ENCODE data around the gene TDRD5. TPM values are rescaled to one million over a fixed set of nuclear protein-coding genes. Genes with fewer than 3 reads are reported as not detected.
A peak's percentile ranks its signal among the peaks of the same experiment; 100 is the strongest.

The TDRD5 gene
- total RNA-seq, 1 experiment from 2014 or later: not detected

DNA sequence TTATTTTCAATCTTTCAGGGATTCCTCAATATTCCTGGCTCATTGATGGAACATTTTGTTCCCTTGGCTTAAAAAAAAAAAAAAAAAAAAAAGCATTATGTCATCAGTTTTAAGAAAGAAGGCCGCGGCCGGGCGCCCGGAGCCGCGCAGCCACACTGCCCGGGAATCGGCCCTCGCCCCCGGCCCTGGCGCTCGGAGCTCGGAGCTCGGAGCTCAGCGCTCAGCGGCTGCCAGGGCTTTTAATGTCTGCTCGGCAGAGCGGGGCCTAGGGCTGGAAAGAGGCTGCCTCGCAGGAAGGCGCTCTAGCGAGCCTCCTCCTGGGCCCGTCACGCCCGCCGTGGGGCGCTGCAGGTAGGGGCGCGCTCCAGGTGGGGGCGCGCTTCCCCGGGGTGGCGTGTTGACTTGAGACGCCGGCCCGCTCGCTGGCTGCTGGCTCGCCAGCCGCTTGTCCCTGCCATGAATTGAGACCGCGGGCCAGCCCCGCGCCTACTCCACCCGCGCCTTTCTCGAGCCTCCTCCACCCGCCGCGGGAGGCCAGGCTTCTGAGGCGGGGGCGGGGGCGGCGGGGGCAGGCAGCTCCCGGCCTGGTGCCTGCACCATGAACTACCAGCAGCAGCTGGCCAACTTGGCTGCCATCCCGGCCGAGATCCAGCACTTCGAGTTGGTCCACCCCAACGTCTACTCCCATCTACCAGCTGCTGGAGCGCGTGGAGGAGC is 5.4 kb upstream of the TDRD5 start:
- Histone ChIP-seq H3K4me1 (replicated peaks) (no peaks in the 10 kb centered on the region), H3K27ac (no peak overlapping the region), H3K27me3 (replicated peaks) (peaks cover 35% of the 10 kb centered on the region), H3K36me3 (no peaks in the 10 kb centered on the region), H3K9me3 (replicated peaks) (no peaks in the 10 kb centered on the region), H3K4me3 (no peak overlapping the region)
- DNase-seq (ENCODE audit: low read depth in 1 of 2, low spot score in 2 of 2): no peak

GRCh38 chr1:179587336-179587735 is 4.3 kb upstream of the TDRD5 start:
- no peak for DNase-seq (ENCODE audit: low read depth in 1 of 2, low spot score in 2 of 2)
- Histone ChIP-seq H3K36me3 (no peaks in the 10 kb centered on the region), H3K27ac (no peak overlapping the region), H3K4me3 (no peak overlapping the region), H3K27me3 (replicated peaks) (peaks cover 44% of the 10 kb centered on the region), H3K4me1 (replicated peaks) (no peaks in the 10 kb centered on the region), H3K9me3 (replicated peaks) (no peaks in the 10 kb centered on the region)

- Histone ChIP-seq H3K36me3 (no peaks in the 10 kb centered on the region), H3K27ac (no peak overlapping the region), H3K4me3 (no peak overlapping the region), H3K9me3 (replicated peaks) (no peaks in the 10 kb centered on the region), H3K4me1 (replicated peaks) (no peaks in the 10 kb centered on the region), H3K27me3 (replicated peaks) (peaks cover 50% of the 10 kb centered on the region)
- DNase-seq (ENCODE audit: low read depth in 1 of 2, low spot score in 2 of 2): no peak
Measured at GRCh38 chr1:179588425-179589024, 3.1 kb upstream of the TDRD5 start.

DNA sequence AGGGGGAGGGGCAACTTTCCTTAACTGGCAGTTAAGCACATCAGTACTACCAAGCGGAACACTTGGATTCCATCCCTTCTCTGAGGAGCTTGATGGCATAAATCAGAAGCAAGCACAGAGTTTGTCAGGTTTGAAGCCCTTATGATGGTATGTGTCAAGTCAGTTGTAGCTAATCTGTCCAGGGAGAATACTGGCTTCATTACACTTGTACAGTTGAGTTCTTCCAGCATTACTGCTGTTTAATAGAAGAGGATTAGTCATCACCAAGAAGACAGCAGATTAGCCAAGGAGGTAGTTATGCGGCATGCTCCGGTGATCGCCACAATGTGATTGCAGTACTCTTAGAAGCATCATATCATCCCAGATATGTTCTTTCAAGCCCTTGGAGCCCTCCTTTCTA is 2.1 kb upstream of the TDRD5 start:
- no peak overlapping the region for H3K27ac ChIP-seq
- H3K4me1 ChIP-seq (replicated peaks): no peaks in the 10 kb centered on the region
- no peak for DNase-seq (ENCODE audit: low read depth in 1 of 2, low spot score in 2 of 2)
- H3K27me3 ChIP-seq (replicated peaks): peaks cover 51% of the 10 kb centered on the region
- no peaks in the 10 kb centered on the region for H3K9me3 ChIP-seq (replicated peaks)
- H3K36me3 ChIP-seq: no peaks in the 10 kb centered on the region
- H3K4me3 ChIP-seq: no peak overlapping the region

DNA sequence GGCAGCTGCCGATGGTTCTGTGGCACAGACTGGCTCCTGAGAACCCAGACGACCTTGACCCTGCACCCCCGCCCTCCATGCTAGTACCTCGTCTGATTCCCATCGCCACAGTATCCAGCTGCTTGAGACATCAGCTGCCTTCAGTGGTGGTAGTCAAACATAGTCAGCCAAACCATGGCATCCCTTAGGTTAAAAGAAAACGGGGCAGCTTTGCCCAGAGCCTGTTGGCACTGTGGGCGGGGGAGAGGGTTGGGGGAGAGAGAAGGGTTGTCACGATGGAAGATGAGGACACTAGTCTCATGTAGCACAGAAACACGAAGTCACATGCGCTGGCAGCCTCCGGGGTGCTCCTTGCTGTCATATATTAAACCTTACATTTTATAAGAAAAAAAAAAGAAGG is 961 bp upstream of the TDRD5 start:
- H3K4me3 ChIP-seq: no peak overlapping the region
- DNase-seq (ENCODE audit: low read depth in 1 of 2, low spot score in 2 of 2): no peak
- no peaks in the 10 kb centered on the region for H3K9me3 ChIP-seq (replicated peaks)
- H3K27ac ChIP-seq: no peak overlapping the region
- H3K27me3 ChIP-seq (replicated peaks): peaks cover 44% of the 10 kb centered on the region
- H3K36me3 ChIP-seq: no peaks in the 10 kb centered on the region
- no peaks in the 10 kb centered on the region for H3K4me1 ChIP-seq (replicated peaks)

DNA sequence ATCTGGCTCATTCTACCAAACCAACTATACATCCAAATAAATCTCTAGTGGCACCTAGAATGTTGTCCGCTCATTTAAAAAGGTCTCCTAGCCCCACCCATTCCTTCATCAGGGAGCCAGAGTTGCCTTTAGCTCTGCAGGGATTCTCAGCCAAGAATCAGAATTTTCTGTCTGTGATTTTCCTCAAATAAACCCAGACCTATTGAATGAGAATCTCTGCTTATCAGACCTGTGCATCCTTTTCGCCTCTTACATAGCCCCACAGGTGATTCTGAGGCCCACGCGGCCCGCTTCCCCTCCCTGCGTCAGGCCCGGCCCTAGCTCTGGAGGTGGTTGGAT is 410 bp upstream of the TDRD5 start:
- H3K4me3 ChIP-seq: no peak overlapping the region
- no peaks in the 10 kb centered on the region for H3K9me3 ChIP-seq (replicated peaks)
- peaks cover 39% of the 10 kb centered on the region for H3K27me3 ChIP-seq (replicated peaks)
- H3K4me1 ChIP-seq (replicated peaks): no peaks in the 10 kb centered on the region
- no peak overlapping the region for H3K27ac ChIP-seq
- H3K36me3 ChIP-seq: no peaks in the 10 kb centered on the region
- DNase-seq (ENCODE audit: low read depth in 1 of 2, low spot score in 2 of 2): no peak

DNA sequence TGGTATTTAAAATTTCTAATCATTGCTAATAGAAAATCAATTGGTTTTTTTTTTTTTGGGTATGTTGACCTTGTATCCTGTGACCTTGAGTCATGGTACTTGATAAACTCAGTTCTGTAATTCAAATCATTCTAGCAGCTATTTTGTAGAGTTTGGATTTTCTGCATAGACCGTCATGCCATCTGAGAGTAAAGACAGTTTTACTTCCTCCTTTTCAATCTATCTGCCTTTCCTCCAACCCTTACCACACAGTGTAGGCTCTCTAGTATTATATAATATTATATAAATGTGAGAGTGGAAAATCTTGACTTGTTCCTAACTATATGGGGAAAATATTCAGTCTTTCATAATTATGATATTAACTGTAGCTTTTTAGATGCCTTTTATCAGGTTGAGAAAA is 7.0 kb downstream of the TDRD5 start:
- H3K4me3 ChIP-seq: no peak overlapping the region

DNA sequence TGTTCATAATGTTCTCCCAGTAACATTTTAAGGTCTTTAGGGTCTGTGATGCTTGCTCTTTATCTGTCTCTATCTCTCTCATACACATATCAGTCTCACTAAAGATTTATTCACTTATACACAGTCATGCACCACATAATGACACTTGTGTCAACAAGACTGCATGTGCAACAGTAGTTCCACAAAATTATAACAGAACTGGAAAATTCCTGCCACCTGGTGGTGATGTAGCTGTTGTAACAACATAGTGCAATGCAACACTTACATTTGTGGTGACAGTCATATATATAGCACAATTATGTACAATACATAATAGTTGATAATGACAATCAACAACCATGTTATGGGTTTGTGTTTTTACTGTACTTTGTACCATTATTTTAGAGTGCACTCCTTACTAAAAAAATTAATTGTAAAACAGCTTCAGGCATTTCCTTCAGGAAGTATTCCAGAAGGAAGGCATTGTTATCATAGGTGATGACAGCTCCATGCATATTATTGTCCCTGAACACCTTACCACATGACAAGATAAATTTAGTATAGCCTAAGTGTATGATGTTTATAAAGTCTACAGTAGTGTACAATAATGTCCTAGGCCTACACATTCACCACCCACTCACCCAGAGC is 8.1 kb downstream of the TDRD5 start:
- peak in 1 of 2 experiments; percentile 10 for DNase-seq (ENCODE audit: low read depth in 1 of 2, low spot score in 2 of 2)
- Histone ChIP-seq H3K27me3 (replicated peaks) (peaks cover 5% of the 10 kb centered on the region; the same call in 1 of the 2 replicates), H3K9me3 (replicated peaks) (no peaks in the 10 kb centered on the region), H3K4me1 (replicated peaks) (no peaks in the 10 kb centered on the region), H3K27ac (no peak overlapping the region), H3K36me3 (no peaks in the 10 kb centered on the region), H3K4me3 (no peak overlapping the region)

More for the DNA sequence above, 7.0 kb downstream of the TDRD5 start:
- H3K4me1 ChIP-seq (replicated peaks): no peaks in the 10 kb centered on the region
- no peaks in the 10 kb centered on the region for H3K36me3 ChIP-seq
- H3K27ac ChIP-seq: no peak overlapping the region
- DNase-seq (ENCODE audit: low read depth in 1 of 2, low spot score in 2 of 2): no peak
- peaks cover 8% of the 10 kb centered on the region; the same call in 1 of the 2 replicates for H3K27me3 ChIP-seq (replicated peaks)
- H3K9me3 ChIP-seq (replicated peaks): no peaks in the 10 kb centered on the region

GRCh38 chr1:179601093-179601492 is 9.5 kb downstream of the TDRD5 start:
- H3K27ac ChIP-seq: no peak overlapping the region
- H3K9me3 ChIP-seq (replicated peaks): no peaks in the 10 kb centered on the region
- no peak for DNase-seq (ENCODE audit: low read depth in 1 of 2, low spot score in 2 of 2)
- H3K36me3 ChIP-seq: no peaks in the 10 kb centered on the region
- no peak overlapping the region for H3K4me3 ChIP-seq
- no peaks in the 10 kb centered on the region for H3K4me1 ChIP-seq (replicated peaks)
- no peaks in the 10 kb centered on the region; the same call in 1 of the 2 replicates for H3K27me3 ChIP-seq (replicated peaks)

DNA sequence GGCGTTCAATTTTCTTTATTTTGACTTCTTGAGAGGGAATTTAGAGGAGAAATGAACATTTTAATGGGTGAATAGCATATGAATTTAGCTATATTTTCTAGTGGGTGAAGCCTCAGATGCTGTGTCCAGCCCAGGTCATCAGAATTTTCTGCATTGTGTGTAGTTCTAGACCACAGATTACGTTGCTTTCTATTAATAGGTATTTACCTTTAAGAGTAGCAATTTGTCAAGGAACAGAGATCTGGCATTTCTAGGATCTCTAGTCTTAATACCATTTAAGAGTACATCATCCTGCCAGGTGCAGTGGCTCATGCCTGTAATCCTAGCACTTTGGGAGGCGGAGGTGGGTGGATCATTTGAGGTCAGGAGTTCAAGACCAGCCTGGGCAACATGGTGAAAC is 20.7 kb downstream of the TDRD5 start:
- Histone ChIP-seq H3K27me3 (replicated peaks) (0 out of 2 replicates have a peak, but pooled peaks cover 3% of the 10 kb centered on the region), H3K4me1 (replicated peaks) (no peaks in the 10 kb centered on the region), H3K4me3 (no peak overlapping the region), H3K27ac (no peak overlapping the region), H3K9me3 (replicated peaks) (no peaks in the 10 kb centered on the region), H3K36me3 (no peaks in the 10 kb centered on the region)
- DNase-seq (ENCODE audit: low read depth in 1 of 2, low spot score in 2 of 2): no peak

DNA sequence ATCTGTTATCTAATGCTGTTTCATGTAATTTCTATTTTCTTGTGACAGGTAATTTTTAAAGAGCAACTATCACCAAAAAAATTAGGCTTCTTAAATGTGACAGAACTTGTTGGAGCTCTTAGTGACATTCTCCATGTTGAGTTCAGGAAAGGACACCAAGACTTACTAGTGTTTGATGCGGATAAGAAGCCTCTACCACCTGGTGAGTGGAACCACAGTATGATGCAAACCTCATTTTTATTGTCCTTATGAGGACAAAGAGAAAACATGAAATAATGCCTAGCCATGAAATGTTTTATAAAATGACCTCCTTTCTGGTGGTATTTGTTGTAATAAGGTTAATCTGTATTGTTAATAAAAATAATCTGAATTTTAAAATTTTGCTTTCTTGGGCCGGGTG is 39.1 kb downstream of the TDRD5 start:
- H3K4me3 ChIP-seq: no peak overlapping the region
- no peaks in the 10 kb centered on the region for H3K36me3 ChIP-seq
- no peak for DNase-seq (ENCODE audit: low read depth in 1 of 2, low spot score in 2 of 2)
- 0 out of 2 replicates have a peak, but pooled peaks cover 3% of the 10 kb centered on the region for H3K27me3 ChIP-seq (replicated peaks)
- no peak overlapping the region for H3K27ac ChIP-seq
- H3K4me1 ChIP-seq (replicated peaks): no peaks in the 10 kb centered on the region
- H3K9me3 ChIP-seq (replicated peaks): no peaks in the 10 kb centered on the region

DNA sequence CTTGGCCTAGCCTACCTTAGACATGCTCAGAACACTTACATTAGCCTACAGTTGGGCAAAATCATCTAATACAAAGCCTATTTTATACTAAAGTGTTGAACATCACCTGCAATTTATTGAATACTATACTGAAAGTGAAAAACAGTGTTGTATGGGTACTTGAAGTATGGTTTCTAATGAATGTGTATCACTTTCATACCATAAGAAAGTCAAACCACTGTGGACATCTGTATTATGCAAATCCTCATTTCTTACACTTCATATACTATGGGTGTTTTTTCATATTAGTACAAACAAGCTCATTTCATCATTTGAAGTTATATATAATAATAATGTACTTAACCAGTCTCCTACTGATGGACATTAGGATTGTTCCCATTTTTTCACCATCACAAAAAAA is 41.2 kb downstream of the TDRD5 start:
- H3K27me3 ChIP-seq (replicated peaks): 0 out of 2 replicates have a peak, but pooled peaks cover 3% of the 10 kb centered on the region
- no peak overlapping the region for H3K4me3 ChIP-seq
- no peaks in the 10 kb centered on the region for H3K36me3 ChIP-seq
- H3K4me1 ChIP-seq (replicated peaks): no peaks in the 10 kb centered on the region
- no peak overlapping the region for H3K27ac ChIP-seq
- DNase-seq (ENCODE audit: low read depth in 1 of 2, low spot score in 2 of 2): no peak
- H3K9me3 ChIP-seq (replicated peaks): no peaks in the 10 kb centered on the region

GRCh38 chr1:179637211-179637860 is 45.7 kb downstream of the TDRD5 start:
- Histone ChIP-seq H3K27me3 (replicated peaks) (0 out of 2 replicates have a peak, but pooled peaks cover 8% of the 10 kb centered on the region), H3K27ac (no peak overlapping the region), H3K9me3 (replicated peaks) (no peaks in the 10 kb centered on the region), H3K4me1 (replicated peaks) (no peaks in the 10 kb centered on the region), H3K4me3 (no peak overlapping the region), H3K36me3 (no peaks in the 10 kb centered on the region)
- no peak for DNase-seq (ENCODE audit: low read depth in 1 of 2, low spot score in 2 of 2)

DNA sequence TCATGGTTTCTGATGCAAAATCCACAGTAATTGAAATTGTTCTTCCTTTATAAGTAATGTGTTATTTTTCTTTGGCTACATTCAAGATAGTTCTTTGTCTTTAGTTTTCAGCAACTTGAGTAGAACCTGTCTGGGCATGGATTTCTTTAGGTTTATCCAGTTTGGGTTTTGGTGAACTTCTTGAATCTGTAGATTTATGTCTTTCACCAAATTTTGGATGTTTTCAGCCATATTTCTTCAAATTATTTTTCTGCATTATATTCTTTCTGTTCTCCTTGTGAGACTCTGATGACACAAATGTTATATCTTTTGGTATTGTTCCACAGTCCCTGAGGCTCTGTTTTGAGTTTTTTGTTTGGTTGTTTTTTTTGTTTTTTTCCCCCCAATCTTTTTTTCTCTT is 69.4 kb downstream of the TDRD5 start:
- H3K27me3 ChIP-seq (replicated peaks): peaks cover 2% of the 10 kb centered on the region; the same call in 1 of the 2 replicates
- H3K36me3 ChIP-seq: no peaks in the 10 kb centered on the region
- no peak overlapping the region for H3K4me3 ChIP-seq

More for the DNA sequence above, 69.4 kb downstream of the TDRD5 start:
- Histone ChIP-seq H3K4me1 (replicated peaks) (no peaks in the 10 kb centered on the region), H3K27ac (no peak overlapping the region), H3K9me3 (replicated peaks) (no peaks in the 10 kb centered on the region)
- no peak for DNase-seq (ENCODE audit: low read depth in 1 of 2, low spot score in 2 of 2)
